Loucy (cell line): ENCODE results near the gene ZBTB11.
"Not testable (repeated sequence)": the region's sequence is repeated elsewhere in the genome, so short reads cannot be mapped to it uniquely, and the experiment has no call there.

ENCODE experiments used
- H2AFZ ChIP-seq: fragments of 200-600 bp; sonication (generic); 2 replicates; pipeline ENCODE4 v1.6.0; 2016; ENCODE audit warnings: antibody characterized with exemption, mild to moderate bottlenecking, low read length, moderate library complexity
- H3F3A ChIP-seq: fragments of 200-600 bp; 2 replicates; pipeline ENCODE4 v1.6.0; 2016; ENCODE audit warnings: antibody characterized with exemption, low read depth, mild to moderate bottlenecking
- H3K27me3 ChIP-seq: fragments of 200-600 bp; sonication (generic); 2 replicates; pipeline ENCODE4 v1.6.1; 2014; ENCODE audit warnings: low read length, mild to moderate bottlenecking; ENCODE audit not compliant: insufficient read depth, poor library complexity, severe bottlenecking
- H3K36me3 ChIP-seq: fragments of 200-600 bp; sonication (generic); 2 replicates; pipeline ENCODE4 v1.6.1; 2016; ENCODE audit warnings: low read length; ENCODE audit not compliant: insufficient read depth
- H3K4me1 ChIP-seq: fragments of 200-600 bp; sonication (generic); 2 replicates; pipeline ENCODE4 v1.5.1; 2014; ENCODE audit warnings: low read length, mild to moderate bottlenecking; ENCODE audit not compliant: insufficient read depth, poor library complexity, severe bottlenecking
- H3K4me2 ChIP-seq: fragments of 200-600 bp; sonication (generic); 2 replicates; pipeline ENCODE4 v1.6.0; 2014; ENCODE audit warnings: antibody characterized with exemption, low read length, low read depth, mild to moderate bottlenecking; ENCODE audit not compliant: poor library complexity, severe bottlenecking
- H3K4me3 ChIP-seq: fragments of 200-600 bp; sonication (generic); 2 replicates; pipeline ENCODE4 v1.5.1; 2014; ENCODE audit warnings: low read length, mild to moderate bottlenecking, mixed read lengths; ENCODE audit not compliant: poor library complexity, severe bottlenecking
- H3K79me2 ChIP-seq: fragments of 200-600 bp; sonication (generic); 2 replicates; pipeline ENCODE4 v1.6.1; 2014; ENCODE audit warnings: low read length; ENCODE audit not compliant: insufficient read depth
- H3K9ac ChIP-seq: fragments of 200-600 bp; sonication (generic); 2 replicates; pipeline ENCODE4 v1.6.0; 2014; ENCODE audit warnings: mild to moderate bottlenecking, low read depth, low read length, moderate library complexity; ENCODE audit not compliant: poor library complexity, severe bottlenecking
- H3K9me2 ChIP-seq: fragments of 200-600 bp; sonication (generic); replicated peaks from 2 replicates; pipeline ENCODE4 v1.6.1; 2016; ENCODE audit warnings: low read depth, low read length, mixed read lengths
- H3K9me3 ChIP-seq: fragments of 200-600 bp; sonication (generic); 2 replicates; pipeline ENCODE4 v1.6.1; 2014; ENCODE audit warnings: mild to moderate bottlenecking, antibody characterized with exemption, low read length, low read depth; ENCODE audit not compliant: insufficient read depth
- H4K20me1 ChIP-seq: fragments of 200-600 bp; sonication (generic); 2 replicates; pipeline ENCODE4 v1.6.0; 2014; ENCODE audit warnings: antibody characterized with exemption, low read length, mild to moderate bottlenecking; ENCODE audit not compliant: insufficient read depth, poor library complexity, severe bottlenecking
- EZH2phosphoT487 ChIP-seq: fragments of 200-600 bp; IDR thresholded peaks from 2 replicates; pipeline ENCODE4 v1.6.1; 2018; ENCODE audit warnings: antibody characterized with exemption, mild to moderate bottlenecking, moderate library complexity, borderline replicate concordance
- TF ChIP-seq, protein P1 (sequence below): fragments of 200-600 bp; sonication (generic); conservative IDR thresholded peaks from 2 replicates; pipeline ENCODE4 v1.5.1; 2014; ENCODE audit warnings: mild to moderate bottlenecking, antibody characterized with exemption, low read length

The ZBTB11 gene

DNA sequence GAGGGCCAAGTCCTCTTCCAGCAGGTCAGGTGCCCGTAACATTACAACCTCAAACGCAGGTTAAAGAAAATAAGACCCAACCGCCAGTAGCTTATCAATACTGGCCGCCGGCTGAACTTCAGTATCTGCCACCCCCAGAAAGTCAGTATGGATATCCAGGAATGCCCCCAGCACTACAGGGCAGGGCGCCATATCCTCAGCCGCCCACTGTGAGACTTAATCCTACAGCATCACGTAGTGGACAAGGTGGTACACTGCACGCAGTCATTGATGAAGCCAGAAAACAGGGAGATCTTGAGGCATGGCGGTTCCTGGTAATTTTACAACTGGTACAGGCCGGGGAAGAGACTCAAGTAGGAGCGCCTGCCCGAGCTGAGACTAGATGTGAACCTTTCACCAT lies 16.6 kb upstream of the ZBTB11 start:
- TF ChIP-seq, protein P1, sequence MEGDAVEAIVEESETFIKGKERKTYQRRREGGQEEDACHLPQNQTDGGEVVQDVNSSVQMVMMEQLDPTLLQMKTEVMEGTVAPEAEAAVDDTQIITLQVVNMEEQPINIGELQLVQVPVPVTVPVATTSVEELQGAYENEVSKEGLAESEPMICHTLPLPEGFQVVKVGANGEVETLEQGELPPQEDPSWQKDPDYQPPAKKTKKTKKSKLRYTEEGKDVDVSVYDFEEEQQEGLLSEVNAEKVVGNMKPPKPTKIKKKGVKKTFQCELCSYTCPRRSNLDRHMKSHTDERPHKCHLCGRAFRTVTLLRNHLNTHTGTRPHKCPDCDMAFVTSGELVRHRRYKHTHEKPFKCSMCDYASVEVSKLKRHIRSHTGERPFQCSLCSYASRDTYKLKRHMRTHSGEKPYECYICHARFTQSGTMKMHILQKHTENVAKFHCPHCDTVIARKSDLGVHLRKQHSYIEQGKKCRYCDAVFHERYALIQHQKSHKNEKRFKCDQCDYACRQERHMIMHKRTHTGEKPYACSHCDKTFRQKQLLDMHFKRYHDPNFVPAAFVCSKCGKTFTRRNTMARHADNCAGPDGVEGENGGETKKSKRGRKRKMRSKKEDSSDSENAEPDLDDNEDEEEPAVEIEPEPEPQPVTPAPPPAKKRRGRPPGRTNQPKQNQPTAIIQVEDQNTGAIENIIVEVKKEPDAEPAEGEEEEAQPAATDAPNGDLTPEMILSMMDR = peak; percentile 57
- not testable (repeated sequence) for H3K9ac ChIP-seq, H4K20me1 ChIP-seq, H3K79me2 ChIP-seq, H3K9me3 ChIP-seq, H3K4me3 ChIP-seq, H3K4me1 ChIP-seq, H3K36me3 ChIP-seq, H3K9me2 ChIP-seq, H2AFZ ChIP-seq, H3K4me2 ChIP-seq, H3K27me3 ChIP-seq, H3F3A ChIP-seq

DNA sequence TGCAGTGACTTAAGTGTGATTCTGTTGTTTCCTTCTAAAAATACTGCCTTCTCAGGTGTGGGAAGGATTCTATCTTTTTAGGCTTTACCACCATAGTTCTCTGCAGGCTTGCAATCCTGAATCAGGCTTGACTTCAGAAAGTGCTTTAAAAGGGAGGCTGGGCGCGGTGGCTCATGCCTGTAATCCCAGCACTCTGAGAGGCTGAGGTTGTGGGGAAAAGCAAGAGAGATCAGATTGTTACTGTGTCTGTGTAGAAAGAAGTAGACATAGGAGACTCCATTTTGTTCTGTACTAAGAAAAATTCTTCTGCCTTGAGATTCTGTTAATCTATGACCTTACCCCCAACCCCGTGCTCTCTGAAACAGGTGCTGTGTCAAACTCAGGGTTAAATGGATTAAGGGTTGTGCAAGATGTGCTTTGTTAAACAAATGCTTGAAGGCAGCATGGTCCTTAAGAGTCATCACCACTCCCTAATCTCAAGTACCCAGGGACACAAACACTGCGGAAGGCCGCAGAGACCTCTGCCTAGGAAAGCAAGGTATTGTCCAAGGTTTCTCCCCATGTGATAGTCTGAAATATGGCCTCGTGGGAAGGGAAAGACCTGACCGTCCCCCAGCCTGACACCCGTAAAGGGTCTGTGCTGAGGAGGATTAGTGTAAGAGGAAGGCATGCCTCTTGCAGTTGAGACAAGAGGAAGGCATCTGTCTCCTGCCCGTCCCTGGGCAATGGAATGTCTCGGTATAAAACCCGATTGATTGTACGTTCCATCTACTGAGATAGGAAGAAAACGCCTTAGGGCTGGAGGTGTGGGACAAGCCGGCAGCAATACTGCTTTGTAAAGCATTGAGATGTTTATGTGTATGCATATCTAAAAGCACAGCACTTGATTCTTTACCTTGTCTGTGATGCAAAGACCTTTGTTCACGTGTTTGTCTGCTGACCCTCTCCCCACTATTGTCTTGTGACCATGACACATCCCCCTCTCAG lies 15.0 kb upstream of the ZBTB11 start:
- H3F3A ChIP-seq, H3K27me3 ChIP-seq, H4K20me1 ChIP-seq, H3K9ac ChIP-seq, H3K4me3 ChIP-seq, H3K9me2 ChIP-seq, H3K4me1 ChIP-seq, H3K9me3 ChIP-seq, H2AFZ ChIP-seq, H3K4me2 ChIP-seq, H3K79me2 ChIP-seq, H3K36me3 ChIP-seq: not testable (repeated sequence)

DNA sequence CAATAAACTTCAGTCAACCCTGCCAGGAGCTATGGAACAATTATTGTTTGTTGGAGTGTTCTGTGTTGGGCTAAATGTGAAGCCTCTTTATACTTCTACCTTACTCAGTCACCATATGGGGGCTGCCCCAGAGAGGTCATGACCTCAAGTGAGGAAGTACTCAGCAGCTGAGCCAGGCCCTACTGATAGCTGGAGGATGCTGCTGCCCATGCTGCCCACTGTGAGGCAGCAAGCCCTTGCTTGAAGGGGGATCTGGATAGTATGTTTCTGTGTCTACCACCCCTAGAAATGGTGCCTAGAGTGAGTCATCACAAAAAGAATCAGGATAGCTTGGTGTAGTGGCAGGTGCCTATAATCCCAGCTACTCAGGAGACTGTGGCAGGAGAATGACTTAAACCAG lies 14.0 kb upstream of the ZBTB11 start:
- H3K4me1 ChIP-seq = no peaks in the 10 kb centered on the region
- no peaks in the 10 kb centered on the region for H3K9me2 ChIP-seq
- peaks cover 6% of the 10 kb centered on the region for H3K27me3 ChIP-seq
- H4K20me1 ChIP-seq = peaks cover 2% of the 10 kb centered on the region
- no peak overlapping the region for H2AFZ ChIP-seq
- H3K4me3 ChIP-seq = no peak overlapping the region
- peaks cover 4% of the 10 kb centered on the region; the same call in 1 of the 2 replicates for H3F3A ChIP-seq
- no peak overlapping the region for H3K9ac ChIP-seq
- TF ChIP-seq EZH2phosphoT487 = no peak
- TF ChIP-seq, protein P1 = peak; percentile 32; the same call in 1 of the 2 replicates
- no peaks in the 10 kb centered on the region for H3K36me3 ChIP-seq
- H3K9me3 ChIP-seq = no peaks in the 10 kb centered on the region
- H3K79me2 ChIP-seq = peaks cover 6% of the 10 kb centered on the region
- H3K4me2 ChIP-seq = no peak overlapping the region
